T-cell (primary cell): ENCODE results near the gene LRP1B. TPM values are rescaled to one million over a fixed set of nuclear protein-coding genes. Genes with fewer than 3 reads are reported as not detected.

Experiments
- ATAC-seq, 4 experiments: fragments of 200-7000 bp in 3 of 4; fragments of 150-1000 bp in 1 of 4; cut with Tn5 transposase; replicated peaks in 1 of 4; 1 replicate in 3 of 4; 2 replicates in 1 of 4; pipeline ENCODE4 v1.10.0; 2021; ENCODE audit warnings: moderate library complexity in 3 of 4, mild to moderate bottlenecking in 2 of 4, moderate number of reproducible peaks in 1 of 4
- CTCF ChIA-PET, 2 donors: fragments of 300-600 bp; sonication (Branson Sonifier 250); formaldehyde crosslinking; loops; one replicate each; lab custom pipeline; 2022; ENCODE audit warnings: antibody characterized with exemption in 2 of 2; lab: Charles Lee
- POLR2A ChIA-PET, 2 donors: fragments of 300-600 bp; sonication (Branson Sonifier 250); formaldehyde crosslinking; loops; one replicate each; lab custom pipeline; 2022; ENCODE audit warnings: antibody characterized with exemption in 2 of 2; lab: Charles Lee
- DNase-seq, 35 experiments: peaks; one replicate each; pipeline versions ENCODE4 v3.0.0 to v3.0.0-alpha.2; 2013 to 2023
- H3K27ac ChIP-seq: one replicate; pipeline ENCODE4 v1.5.1; 2013; ENCODE audit warnings: low read length
- H3K27me3 ChIP-seq, 2 experiments: replicated peaks in 1 of 2; 1 replicate in 1 of 2; 2 replicates in 1 of 2; pipeline versions ENCODE4 v1.6.1 to v1.7.0; 2013; ENCODE audit warnings: low read length in 1 of 2, mixed read lengths in 1 of 2; ENCODE audit not compliant: control insufficient read depth in 2 of 2, insufficient read depth in 2 of 2; ENCODE audit errors: extremely low read depth in 1 of 2
- H3K36me3 ChIP-seq, 2 donors: 1 replicate in 1 of 2; 2 replicates in 1 of 2; pipeline versions ENCODE4 v1.6.1 to v1.7.0; 2013; ENCODE audit warnings: low read length in 1 of 2; ENCODE audit not compliant: control insufficient read depth in 2 of 2, insufficient read depth in 1 of 2; ENCODE audit errors: extremely low read depth in 1 of 2
- H3K4me1 ChIP-seq, 2 experiments: 1 replicate in 1 of 2; 2 replicates in 1 of 2; pipeline versions ENCODE4 v1.6.1 to v1.7.0; 2013; ENCODE audit warnings: low read length in 2 of 2, mixed read lengths in 1 of 2; ENCODE audit not compliant: insufficient read depth in 2 of 2, control insufficient read depth in 1 of 2; ENCODE audit errors: extremely low read depth in 1 of 2
- H3K4me3 ChIP-seq, 2 donors: 1 replicate in 1 of 2; 2 replicates in 1 of 2; pipeline versions ENCODE4 v1.5.1 to v1.7.0; 2013; ENCODE audit warnings: mild to moderate bottlenecking in 2 of 2, low read length in 1 of 2, moderate library complexity in 1 of 2; ENCODE audit not compliant: control insufficient read depth in 1 of 2; ENCODE audit errors: extremely low read depth in 1 of 2
- H3K9me3 ChIP-seq: 2 replicates; pipeline ENCODE4 v1.7.0; 2013
- H3K27ac Mint-ChIP-seq, 2 donors: one replicate each; pipeline ENCODE4 v1.8.0; 2020 to 2021; ENCODE audit warnings: mild to moderate bottlenecking in 2 of 2, mixed read lengths in 2 of 2
- H3K27me3 Mint-ChIP-seq, 2 donors: one replicate each; pipeline ENCODE4 v1.8.0; 2021 to 2022; ENCODE audit warnings: mixed read lengths in 2 of 2
- H3K36me3 Mint-ChIP-seq: one replicate; pipeline ENCODE4 v1.8.0; 2021; ENCODE audit warnings: mixed read lengths
- H3K4me1 Mint-ChIP-seq, 3 donors: one replicate each; pipeline ENCODE4 v1.8.0; 2020 to 2022; ENCODE audit warnings: mixed read lengths in 3 of 3, mild to moderate bottlenecking in 1 of 3
- H3K4me3 Mint-ChIP-seq, 3 donors: one replicate each; pipeline ENCODE4 v1.8.0; 2020 to 2022; ENCODE audit warnings: mild to moderate bottlenecking in 3 of 3, mixed read lengths in 3 of 3, moderate library complexity in 3 of 3
- H3K9me3 Mint-ChIP-seq, 3 donors: one replicate each; pipeline ENCODE4 v1.8.0; 2020 to 2022; ENCODE audit warnings: mixed read lengths in 3 of 3
- WGBS: methylation state at CpG from one replicate; pipeline ENCODE4 v1.1.5; 2013; ENCODE audit warnings: missing lambda C conversion rate; ENCODE audit not compliant: insufficient coverage; 5-methylcytosine and 5-hydroxymethylcytosine counted together
- total RNA-seq, 35 experiments: library from RNA in 6 of 35; stranded (reverse) in 6 of 35; fragments of 120-200 nt in 1 of 35; gene quantifications; one replicate each; pipeline versions ENCODE4 v1.2.1 to v1.2.4 and lab custom pipeline; 2013 to 2026

LRP1B gene
- total RNA-seq, 5 donors from 2014 or later (not counting 1 experiment from before 2014, with no cell fraction given): not detected

DNA sequence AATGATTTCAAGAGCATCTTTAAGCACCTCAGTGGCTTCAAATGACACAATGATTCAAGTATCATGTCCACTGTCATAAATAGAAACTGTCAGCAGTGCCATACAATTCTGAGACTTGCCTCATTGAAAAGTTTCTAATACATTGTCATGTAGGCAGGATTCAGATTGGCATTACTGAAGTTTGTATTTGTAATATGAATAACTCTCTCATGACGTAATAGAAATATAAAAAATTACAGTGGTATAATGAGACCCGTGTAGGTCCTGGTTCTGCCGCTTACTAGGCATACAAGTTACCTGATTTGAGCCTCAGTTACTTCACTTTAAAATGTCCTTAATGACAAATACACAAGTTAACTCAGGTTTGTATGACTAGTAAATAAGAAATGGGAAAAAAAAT is 1814.5 kb downstream of the LRP1B start:
- H3K9me3 ChIP-seq: no peaks in the 10 kb centered on the region
- H3K27me3 ChIP-seq: no peaks in the 10 kb centered on the region
- no peak for DNase-seq
- WGBS: no CpG with 5 or more reads among the region's 3 CpGs
- no peak overlapping the region for H3K4me3 Mint-ChIP-seq
- H3K27me3 Mint-ChIP-seq: no peaks in the 10 kb centered on the region
- peaks cover 5 to 16% (median 7%) of the 10 kb centered on the region in 3 donors for H3K9me3 Mint-ChIP-seq
- no peak overlapping the region for H3K27ac Mint-ChIP-seq
- ChIA-PET CTCF (no interaction called here), POLR2A (no interaction called here)
- no peak overlapping the region for H3K4me3 ChIP-seq
- no peaks in the 10 kb centered on the region for H3K4me1 ChIP-seq
- ATAC-seq: no peak
- H3K36me3 Mint-ChIP-seq: no peaks in the 10 kb centered on the region
- H3K4me1 Mint-ChIP-seq: no peaks in the 10 kb centered on the region
- no peak overlapping the region for H3K27ac ChIP-seq
- no peaks in the 10 kb centered on the region for H3K36me3 ChIP-seq

- Mint-ChIP-seq H3K27ac (no peak overlapping the region), H3K4me1 (no peaks in the 10 kb centered on the region), H3K4me3 (no peak overlapping the region), H3K36me3 (no peaks in the 10 kb centered on the region), H3K27me3 (no peaks in the 10 kb centered on the region), H3K9me3 (peaks cover 2 to 11% (median 5%) of the 10 kb centered on the region in 3 donors)
- DNase-seq (no peak), ATAC-seq (no peak)
- CTCF ChIA-PET: no interaction called here
- POLR2A ChIA-PET: no interaction called here
- no peaks in the 10 kb centered on the region for H3K4me1 ChIP-seq
- no peaks in the 10 kb centered on the region for H3K9me3 ChIP-seq
- H3K36me3 ChIP-seq: no peaks in the 10 kb centered on the region
- no peaks in the 10 kb centered on the region for H3K27me3 ChIP-seq
- H3K27ac ChIP-seq: no peak overlapping the region
- no CpG with 5 or more reads among the region's 1 CpG for WGBS
- no peak overlapping the region for H3K4me3 ChIP-seq
These were observed 1818.9 kb downstream of the LRP1B start for GRCh38 chr2:140311905-140312304.

GRCh38 chr2:140308706-140309105 is 1822.1 kb downstream of the LRP1B start:
- H3K4me3 Mint-ChIP-seq: no peak overlapping the region
- DNase-seq: no peak
- ATAC-seq: no peak
- H3K27me3 ChIP-seq: no peaks in the 10 kb centered on the region
- H3K27me3 Mint-ChIP-seq: no peaks in the 10 kb centered on the region
- H3K27ac Mint-ChIP-seq: no peak overlapping the region
- no peaks in the 10 kb centered on the region for H3K4me1 ChIP-seq
- no peak overlapping the region for H3K4me3 ChIP-seq
- no peaks in the 10 kb centered on the region for H3K9me3 ChIP-seq
- no peaks in the 10 kb centered on the region for H3K36me3 ChIP-seq
- no peaks in the 10 kb centered on the region for H3K36me3 Mint-ChIP-seq
- CTCF ChIA-PET: no interaction called here
- POLR2A ChIA-PET: no interaction called here
- peaks cover 4 to 22% (median 6%) of the 10 kb centered on the region in 3 donors for H3K9me3 Mint-ChIP-seq
- no peak overlapping the region for H3K27ac ChIP-seq
- no peaks in the 10 kb centered on the region for H3K4me1 Mint-ChIP-seq

DNA sequence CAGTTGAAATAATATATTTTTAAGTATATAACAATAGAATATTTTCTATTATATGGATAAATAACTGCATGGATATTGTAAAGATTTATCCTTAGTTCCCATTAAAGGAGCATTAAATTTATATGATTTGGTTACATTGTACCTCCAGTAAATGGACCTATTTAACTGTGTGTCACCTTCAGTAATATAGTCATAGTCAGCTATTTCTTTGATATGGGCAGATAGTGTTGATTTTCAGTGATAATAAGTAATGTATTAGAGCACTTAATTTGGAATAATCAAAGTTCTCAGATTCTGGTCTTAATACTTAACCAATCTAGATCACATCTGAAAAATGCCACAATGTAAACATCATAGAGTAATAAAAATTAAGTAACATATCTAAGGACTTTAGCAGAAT is 1823.3 kb downstream of the LRP1B start:
- POLR2A ChIA-PET: no interaction called here
- CTCF ChIA-PET: no interaction called here
- ATAC-seq: no peak

DNA sequence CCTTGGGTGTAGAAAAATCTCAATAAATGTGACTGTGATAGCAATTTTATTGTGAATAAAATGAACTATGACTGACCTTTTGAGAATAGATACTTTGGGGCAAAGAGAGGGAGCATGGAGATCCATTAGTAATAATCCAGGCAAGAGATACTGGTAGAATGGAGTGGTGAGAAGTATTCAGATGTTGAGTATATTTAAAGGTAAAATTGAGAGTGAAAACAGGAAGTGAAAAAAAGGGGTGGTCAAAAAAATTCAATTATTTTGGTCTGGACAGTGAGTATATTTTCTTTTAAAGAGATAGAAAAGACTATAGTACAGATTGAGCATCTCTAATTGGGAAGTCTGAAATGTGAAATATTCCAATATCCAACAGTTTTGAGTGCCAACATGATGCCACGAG is 1835.0 kb downstream of the LRP1B start:
- H3K36me3 Mint-ChIP-seq: no peaks in the 10 kb centered on the region
- Histone ChIP-seq H3K27me3 (no peaks in the 10 kb centered on the region), H3K27ac (no peak overlapping the region), H3K36me3 (no peaks in the 10 kb centered on the region), H3K9me3 (no peaks in the 10 kb centered on the region), H3K4me1 (no peaks in the 10 kb centered on the region), H3K4me3 (no peak overlapping the region)
- WGBS: no CpG with 5 or more reads among the region's 1 CpG
- H3K27me3 Mint-ChIP-seq: no peaks in the 10 kb centered on the region
- ChIA-PET POLR2A (interaction anchor here in 1 of 2 donors (0.7 kb wide), 1 partner anchor 1539 kb away, joined by 3 read pairs; no protein-coding TSS in a partner anchor), CTCF (no interaction called here)
- DNase-seq (no peak), ATAC-seq (no peak)
- no peak overlapping the region for H3K27ac Mint-ChIP-seq
- H3K9me3 Mint-ChIP-seq: peaks cover 9 to 23% (median 13%) of the 10 kb centered on the region in 3 donors
- no peaks in the 10 kb centered on the region for H3K4me1 Mint-ChIP-seq
- H3K4me3 Mint-ChIP-seq: no peak overlapping the region

More for the DNA sequence above, 1823.3 kb downstream of the LRP1B start:
- Histone ChIP-seq H3K9me3 (no peaks in the 10 kb centered on the region), H3K27me3 (no peaks in the 10 kb centered on the region), H3K4me1 (no peaks in the 10 kb centered on the region), H3K36me3 (no peaks in the 10 kb centered on the region), H3K27ac (no peak overlapping the region), H3K4me3 (no peak overlapping the region)
- peaks cover 4 to 22% (median 7%) of the 10 kb centered on the region in 3 donors for H3K9me3 Mint-ChIP-seq
- no peaks in the 10 kb centered on the region for H3K4me1 Mint-ChIP-seq
- H3K36me3 Mint-ChIP-seq: no peaks in the 10 kb centered on the region
- H3K27me3 Mint-ChIP-seq: no peaks in the 10 kb centered on the region
- no peak for DNase-seq
- H3K27ac Mint-ChIP-seq: no peak overlapping the region
- H3K4me3 Mint-ChIP-seq: no peak overlapping the region

DNA sequence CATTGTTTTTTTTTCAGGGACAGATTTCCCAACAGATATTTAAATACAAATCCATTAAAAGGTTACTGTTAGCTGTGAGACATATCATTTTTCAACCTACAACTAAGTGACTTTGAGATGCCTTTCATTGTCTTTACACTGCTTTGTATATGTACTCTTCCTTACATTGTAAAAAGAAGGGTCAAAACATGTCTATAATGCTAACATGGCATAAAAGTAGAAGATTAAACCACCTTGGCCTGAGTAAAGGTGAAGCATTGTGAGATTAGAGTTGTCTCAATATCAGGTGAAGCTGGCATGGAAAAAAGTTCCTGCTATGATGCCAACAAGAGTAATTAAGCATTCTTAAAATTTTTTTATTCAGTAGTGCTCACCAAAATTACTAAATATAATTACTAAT is 1842.1 kb downstream of the LRP1B start:
- Histone ChIP-seq H3K27ac (no peak overlapping the region), H3K27me3 (no peaks in the 10 kb centered on the region), H3K36me3 (no peaks in the 10 kb centered on the region), H3K9me3 (no peaks in the 10 kb centered on the region), H3K4me3 (no peak overlapping the region), H3K4me1 (no peaks in the 10 kb centered on the region)
- no peaks in the 10 kb centered on the region for H3K36me3 Mint-ChIP-seq
- no peaks in the 10 kb centered on the region for H3K27me3 Mint-ChIP-seq
- POLR2A ChIA-PET: no interaction called here
- ATAC-seq (no peak), DNase-seq (no peak)
- H3K9me3 Mint-ChIP-seq: peaks cover 4 to 12% (median 7%) of the 10 kb centered on the region in 3 donors
- H3K4me3 Mint-ChIP-seq: no peak overlapping the region
- no peak overlapping the region for H3K27ac Mint-ChIP-seq
- CTCF ChIA-PET: no interaction called here
- no peaks in the 10 kb centered on the region for H3K4me1 Mint-ChIP-seq

DNA sequence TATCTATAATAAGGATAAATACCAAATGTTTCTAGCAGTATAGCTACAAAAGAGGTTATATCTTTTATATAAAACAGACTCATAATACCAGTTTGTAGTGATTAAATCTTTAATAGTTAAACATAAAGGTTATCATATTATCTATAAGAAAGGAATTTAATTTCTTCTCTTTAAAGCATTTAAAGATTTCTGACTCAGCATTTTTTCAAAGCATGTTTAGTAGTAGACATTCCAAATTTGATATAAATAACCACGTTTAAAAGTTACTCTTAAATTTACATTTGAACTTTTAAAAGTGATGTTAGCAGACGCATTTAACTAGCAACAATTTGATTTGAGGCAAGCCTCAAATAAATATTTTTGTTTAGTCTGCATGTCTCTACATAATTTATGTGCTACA is 1842.6 kb downstream of the LRP1B start:
- no peak for ATAC-seq
- Histone ChIP-seq H3K36me3 (no peaks in the 10 kb centered on the region), H3K9me3 (no peaks in the 10 kb centered on the region), H3K27me3 (no peaks in the 10 kb centered on the region), H3K4me3 (no peak overlapping the region), H3K4me1 (no peaks in the 10 kb centered on the region), H3K27ac (no peak overlapping the region)
- no peaks in the 10 kb centered on the region for H3K36me3 Mint-ChIP-seq
- DNase-seq: no peak
- ChIA-PET CTCF (no interaction called here), POLR2A (interaction anchor here in 1 of 2 donors (0.7 kb wide), 1 partner anchor 40 kb away, joined by 8 read pairs; no protein-coding TSS in a partner anchor)
- no peak overlapping the region for H3K4me3 Mint-ChIP-seq
- no peak overlapping the region for H3K27ac Mint-ChIP-seq
- no peaks in the 10 kb centered on the region for H3K27me3 Mint-ChIP-seq
- peaks cover 4 to 12% (median 7%) of the 10 kb centered on the region in 3 donors for H3K9me3 Mint-ChIP-seq
- H3K4me1 Mint-ChIP-seq: no peaks in the 10 kb centered on the region
- no CpG with 5 or more reads among the region's 2 CpGs for WGBS
